PFSK-1 (cell line): Measurements from ENCODE around the gene PPFIBP2.

Source experiments
- FOXP2 ChIP-seq: optimal IDR thresholded peaks from 2 replicates; pipeline ENCODE3; 2011; ENCODE audit warnings: borderline replicate concordance, control low read depth, inconsistent platforms; ENCODE audit not compliant: insufficient read depth; ENCODE audit errors: extremely low read length, extremely low read depth
- POLR2AphosphoS5 ChIP-seq: IDR thresholded peaks from 2 replicates; pipeline ENCODE4 v1.6.1; 2012; ENCODE audit warnings: low read depth, mild to moderate bottlenecking, control low read depth, low read length, moderate library complexity
- REST ChIP-seq, 2 experiments: IDR thresholded peaks; 2 replicates each; pipeline versions ENCODE4 v1.6.1 to v1.8.0; 2011 to 2012; ENCODE audit warnings: low read depth in 2 of 2, low read length in 2 of 2, control low read depth in 1 of 2, inconsistent platforms in 1 of 2, mild to moderate bottlenecking in 1 of 2, moderate library complexity in 1 of 2; ENCODE audit not compliant: insufficient read depth in 1 of 2
- SIN3A ChIP-seq: IDR thresholded peaks from 2 replicates; pipeline ENCODE4 v1.6.1; 2012; ENCODE audit warnings: mild to moderate bottlenecking, low read length, moderate library complexity, borderline replicate concordance; ENCODE audit not compliant: insufficient read depth
- TAF1 ChIP-seq: IDR thresholded peaks from 2 replicates; pipeline ENCODE4 v1.6.1; 2012; ENCODE audit warnings: low read length, control low read depth, borderline replicate concordance; ENCODE audit not compliant: insufficient read depth

GRCh38 chr11:7544021-7544420, 30.2 kb downstream of the PPFIBP2 start:
- TF ChIP-seq REST (IDR thresholded peaks at IDR 0.05; ENCODE audit: insufficient read depth in 1 of 2, low read depth in 2 of 2, low read length in 2 of 2) = no peak
- no peak for TF ChIP-seq POLR2AphosphoS5
- no peak for TF ChIP-seq TAF1
- no peak for TF ChIP-seq SIN3A
- no peak for TF ChIP-seq FOXP2
